GM18499 (cell line): Measurements from ENCODE around the gene S100B.
A peak's percentile ranks its signal among the peaks of the same experiment; 100 is the strongest.
"Not testable (repeated sequence)": the region's sequence is repeated elsewhere in the genome, so short reads cannot be mapped to it uniquely, and the experiment has no call there.

Experiments
- ATAC-seq: cut with Tn5 transposase; IDR thresholded peaks from one replicate; pipeline ENCODE4 v1.9.1; 2021; ENCODE audit warnings: moderate number of reproducible peaks; ENCODE audit not compliant: insufficient read depth, unreplicated experiment

Gene S100B

DNA sequence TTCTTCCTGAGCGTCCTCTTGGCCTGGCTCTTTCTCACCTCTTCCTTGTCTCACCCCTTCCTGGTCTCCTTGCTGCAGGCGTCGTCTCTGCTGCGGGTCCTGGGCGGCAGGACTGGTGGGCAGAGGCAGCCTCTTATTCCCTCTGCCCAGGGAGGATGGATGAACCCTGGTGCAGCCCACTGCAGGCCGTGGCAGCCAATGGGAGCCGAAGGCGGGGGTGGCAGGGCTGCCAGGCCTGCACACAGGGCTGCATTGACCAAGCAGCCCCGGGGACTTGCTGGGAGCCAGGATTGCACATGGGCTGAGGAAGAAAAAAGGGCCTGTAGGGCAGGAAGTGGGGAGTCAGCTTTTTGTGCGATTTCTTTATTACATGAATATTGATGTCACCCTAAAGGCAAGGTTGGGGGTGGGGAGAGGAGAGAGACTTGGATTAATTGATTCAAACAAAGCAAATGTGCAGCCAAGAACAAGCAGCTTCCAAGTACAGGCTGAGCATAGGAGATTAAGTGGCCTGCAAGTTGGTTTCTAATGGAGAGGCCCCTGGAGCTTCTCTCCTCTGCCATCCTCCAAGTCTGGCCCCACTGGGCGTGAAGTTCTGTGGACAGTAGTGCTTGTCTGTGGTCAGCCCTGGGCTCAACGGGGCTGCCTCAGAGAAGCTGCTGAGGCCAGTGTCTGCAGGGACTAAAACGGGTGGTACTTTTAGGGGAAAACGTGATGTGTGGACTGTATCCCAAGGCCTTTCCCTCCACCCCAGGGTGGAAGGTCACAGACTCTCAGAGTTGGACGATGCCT, at the start of gene S100B:
Gene S100B, minus strand, starts transcription at position 108 of the 792 bp plus-strand sequence. CDS start 2,667 bp downstream, outside the sequence.
- ATAC-seq, result no peak

DNA sequence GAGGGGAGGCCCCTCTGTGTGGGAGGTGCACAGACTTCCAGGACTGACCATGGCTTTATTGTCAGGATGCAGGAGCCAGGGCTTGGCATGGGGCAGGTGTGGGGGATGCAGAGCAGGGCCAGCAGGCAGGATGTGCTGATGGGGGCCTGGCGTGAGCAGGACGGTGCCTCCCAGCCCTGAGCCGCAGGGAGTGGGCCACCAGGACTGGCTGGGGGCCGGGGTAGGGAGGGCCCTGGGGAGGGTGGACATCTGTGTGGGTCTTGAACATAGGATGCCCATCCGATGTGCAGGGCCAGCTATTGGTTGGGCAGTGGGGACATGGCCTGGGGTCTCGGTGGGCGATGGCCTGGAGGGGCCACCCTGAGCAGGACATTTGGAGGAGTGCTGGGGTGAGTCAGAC, 46.2 kb upstream of the S100B start:
- no peak for ATAC-seq

DNA sequence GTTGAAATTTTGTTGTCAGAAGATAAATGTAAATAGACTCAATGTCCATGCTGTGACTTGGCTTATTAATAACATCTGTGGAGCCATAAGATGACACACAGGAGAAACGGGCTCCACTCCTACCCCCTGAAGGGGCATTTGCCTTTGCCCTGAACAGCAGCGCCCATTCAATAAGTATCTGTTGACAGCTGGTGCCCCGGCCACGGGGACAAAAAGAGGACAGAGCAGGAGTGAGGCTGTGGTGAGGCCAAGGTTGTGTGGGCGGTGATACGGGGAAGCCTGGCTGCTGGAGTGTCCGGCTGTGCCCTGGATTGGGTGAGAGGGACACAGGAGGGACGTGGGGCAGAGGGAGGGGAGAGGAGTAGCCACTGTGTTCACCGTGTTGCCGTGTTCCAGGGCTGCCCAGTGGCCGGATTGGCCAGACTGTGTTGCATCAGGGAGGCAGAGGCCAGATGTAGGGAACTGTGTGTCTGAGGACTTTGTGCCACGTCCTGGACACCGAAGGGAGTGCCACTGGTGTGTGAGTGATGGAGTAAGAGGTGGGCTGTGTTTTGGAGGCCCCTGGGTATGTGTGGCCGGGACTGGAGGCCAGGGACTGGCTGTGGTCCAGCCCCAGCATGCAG, 45.7 kb upstream of the S100B start:
- no peak for ATAC-seq

DNA sequence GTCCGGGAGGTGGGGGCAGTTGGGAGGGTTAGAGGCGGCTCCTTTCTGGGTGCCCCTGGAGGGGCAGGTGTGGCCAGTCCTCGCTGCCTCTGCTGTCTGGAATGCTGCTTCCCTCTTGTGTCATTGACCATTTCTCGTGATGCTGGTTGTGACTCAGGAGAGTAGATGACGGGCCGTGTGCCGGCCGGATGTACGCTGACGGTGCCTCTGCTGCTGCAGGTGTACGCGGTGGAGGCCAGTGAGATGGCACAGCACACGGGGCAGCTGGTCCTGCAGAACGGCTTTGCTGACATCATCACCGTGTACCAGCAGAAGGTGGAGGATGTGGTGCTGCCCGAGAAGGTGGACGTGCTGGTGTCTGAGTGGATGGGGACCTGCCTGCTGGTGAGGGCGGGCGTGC, 44.5 kb upstream of the S100B start:
- ATAC-seq, result no peak

DNA sequence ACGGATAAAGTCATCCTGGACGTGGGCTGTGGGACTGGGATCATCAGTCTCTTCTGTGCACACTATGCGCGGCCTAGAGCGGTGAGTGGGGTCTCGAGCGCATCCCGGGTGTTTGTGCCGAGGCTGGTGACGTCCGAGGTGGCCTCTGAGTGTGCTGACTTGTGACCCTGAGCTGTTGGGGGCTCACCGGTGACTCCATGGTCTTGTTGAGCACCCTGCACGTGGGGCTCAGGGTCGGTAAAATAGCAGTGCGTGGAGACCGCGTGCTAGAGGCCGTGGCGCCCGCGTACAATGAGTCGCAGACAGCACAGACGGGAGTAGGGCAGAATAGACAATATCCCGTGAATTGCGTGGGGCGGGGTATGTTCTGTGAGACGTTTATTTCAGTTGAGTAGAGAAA, 43.7 kb upstream of the S100B start:
- no peak for ATAC-seq

DNA sequence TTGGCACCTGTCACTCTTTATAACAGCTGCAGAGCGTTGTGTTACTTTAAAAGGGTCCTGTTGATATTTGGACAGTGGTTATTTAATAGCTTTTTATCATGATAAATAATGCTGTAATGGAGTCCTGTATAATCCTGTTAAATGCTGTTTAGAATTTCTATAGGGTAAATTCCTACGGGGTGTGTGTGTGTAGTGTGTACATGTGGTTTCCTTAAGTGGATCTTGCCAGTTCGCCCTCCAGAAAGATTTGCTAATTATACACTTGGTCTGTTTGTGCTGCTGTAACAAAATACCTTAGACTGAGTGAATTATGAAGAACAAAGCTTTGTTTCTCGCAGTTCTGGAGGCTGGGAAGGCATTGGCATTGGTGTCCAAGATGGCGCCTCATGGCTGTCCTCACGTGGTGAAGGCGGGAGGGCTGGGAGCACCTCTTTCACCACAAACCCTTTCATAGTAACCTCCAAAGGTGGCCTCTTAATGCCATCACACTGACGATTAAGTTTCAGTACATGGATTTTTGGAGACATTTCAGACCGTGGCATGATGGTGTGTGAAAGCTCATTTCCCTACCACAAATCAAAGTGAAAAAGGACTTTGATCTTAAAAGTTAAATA, 41.8 kb upstream of the S100B start:
- no peak for ATAC-seq

DNA sequence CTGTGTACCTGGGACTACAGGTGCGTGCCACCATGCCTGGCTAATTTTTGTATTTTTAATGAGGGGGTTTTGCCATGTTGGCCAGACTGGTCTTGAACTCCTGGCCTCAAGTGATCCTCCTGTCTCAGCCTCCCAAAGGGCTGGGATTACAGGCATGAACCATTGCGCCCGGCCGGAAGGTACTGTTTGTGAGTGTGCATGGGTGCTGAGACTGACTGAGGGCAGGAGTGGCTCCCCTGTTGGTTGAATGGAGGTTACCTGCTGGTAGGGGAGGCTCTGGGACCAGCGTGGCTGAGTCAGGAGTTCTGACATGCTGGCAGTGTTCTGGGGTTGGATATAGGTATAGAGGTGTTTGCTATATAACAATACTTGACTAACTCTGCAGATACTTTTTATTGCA, 41.0 kb upstream of the S100B start:
- no peak for ATAC-seq

DNA sequence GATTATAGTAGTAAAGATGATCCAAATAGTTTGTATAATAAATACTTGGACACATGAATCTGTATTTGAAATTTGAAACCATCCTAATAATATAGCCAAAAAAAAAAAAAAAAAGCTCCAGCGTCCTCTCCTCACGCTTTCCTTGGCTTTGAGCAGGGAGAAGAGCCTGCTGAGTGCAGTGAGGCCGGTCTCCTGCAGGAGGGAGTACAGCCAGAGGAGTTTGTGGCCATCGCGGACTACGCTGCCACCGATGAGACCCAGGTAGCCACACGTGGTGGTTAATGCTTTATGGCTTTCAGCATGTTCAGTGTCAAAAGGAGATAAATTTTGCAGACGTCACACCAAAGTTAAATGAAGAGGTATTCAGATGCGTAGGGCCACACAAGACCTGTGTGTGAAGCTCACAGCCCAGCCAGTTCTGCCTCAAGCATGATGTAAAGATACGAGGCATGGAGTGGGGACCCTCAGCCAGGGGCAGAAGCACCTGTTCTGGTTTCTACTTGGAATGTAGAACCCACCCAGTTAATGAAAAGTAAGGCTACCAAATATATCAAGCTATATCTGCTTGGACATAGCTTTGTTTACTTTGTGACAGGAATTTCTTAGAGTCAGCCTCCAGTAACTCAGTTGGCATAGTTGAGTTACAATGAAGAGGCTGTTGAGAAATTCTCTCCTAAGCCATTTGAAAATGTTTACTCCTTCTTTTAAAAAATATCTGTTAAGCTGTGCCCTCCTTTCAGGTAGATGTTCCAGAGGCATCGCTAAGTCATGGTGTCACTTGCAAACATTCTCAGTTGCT, 38.7 kb upstream of the S100B start:
- no peak for ATAC-seq

DNA sequence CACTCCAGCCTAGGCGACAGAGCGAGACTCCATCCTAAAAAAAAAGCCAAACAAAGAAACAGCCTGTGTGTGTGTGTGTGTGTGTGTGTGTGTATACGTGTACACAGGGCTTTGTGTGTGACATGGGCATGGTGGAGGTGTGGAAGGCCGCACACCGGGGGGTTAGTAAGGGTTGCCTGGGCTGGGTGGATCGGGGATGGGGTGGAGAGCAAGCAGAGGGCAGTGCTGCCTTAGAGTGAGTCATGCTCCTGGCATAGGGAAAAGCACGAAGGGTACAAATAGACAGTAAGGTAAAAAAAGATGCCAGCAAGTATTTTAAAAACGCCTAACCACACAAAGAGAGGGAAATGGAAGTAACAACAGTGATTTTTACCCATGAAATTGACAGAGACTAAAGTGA, 36.8 kb upstream of the S100B start:
- no peak for ATAC-seq

DNA sequence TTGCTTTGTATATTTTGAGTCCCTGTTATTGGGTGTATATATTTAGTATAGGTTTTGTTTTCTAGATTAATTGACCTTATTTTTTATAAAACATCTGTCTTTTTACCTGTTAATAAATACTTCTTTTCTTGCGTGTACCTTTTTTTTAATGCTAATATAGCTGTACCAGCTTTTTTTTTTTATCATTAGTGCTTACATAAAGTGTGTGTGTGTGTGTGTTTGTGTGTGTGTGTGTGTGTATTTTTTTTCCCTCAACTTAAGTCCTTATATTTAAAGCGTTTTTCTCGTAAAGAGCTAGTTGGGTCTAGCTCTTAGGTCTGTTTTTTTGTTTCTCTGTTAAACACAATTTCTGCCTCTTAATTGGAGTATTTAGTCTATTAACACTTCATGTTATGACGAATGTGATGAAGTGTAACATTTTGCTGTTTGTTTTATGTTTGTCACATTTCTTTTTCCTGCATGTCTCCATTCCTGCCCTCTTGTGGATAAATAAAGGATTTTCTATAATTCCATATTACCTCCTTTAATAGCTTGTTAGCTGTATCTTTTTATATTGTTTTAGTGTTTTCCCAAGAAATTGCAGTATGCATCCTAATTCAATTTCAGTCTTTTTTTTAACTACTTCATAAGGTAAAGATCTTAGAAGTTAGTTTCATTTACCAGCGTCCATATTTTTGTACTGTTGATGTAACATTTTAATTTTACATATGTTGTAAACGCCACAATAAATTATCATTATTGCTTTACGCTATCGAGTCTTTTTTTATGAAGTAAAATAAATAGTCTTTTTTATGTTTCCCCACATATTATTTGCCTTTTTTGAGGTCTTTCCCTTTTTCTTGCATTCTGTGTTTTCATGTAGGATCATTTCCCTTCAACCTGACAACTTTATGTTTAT, 34.9 kb upstream of the S100B start:
- ATAC-seq, result no peak

DNA sequence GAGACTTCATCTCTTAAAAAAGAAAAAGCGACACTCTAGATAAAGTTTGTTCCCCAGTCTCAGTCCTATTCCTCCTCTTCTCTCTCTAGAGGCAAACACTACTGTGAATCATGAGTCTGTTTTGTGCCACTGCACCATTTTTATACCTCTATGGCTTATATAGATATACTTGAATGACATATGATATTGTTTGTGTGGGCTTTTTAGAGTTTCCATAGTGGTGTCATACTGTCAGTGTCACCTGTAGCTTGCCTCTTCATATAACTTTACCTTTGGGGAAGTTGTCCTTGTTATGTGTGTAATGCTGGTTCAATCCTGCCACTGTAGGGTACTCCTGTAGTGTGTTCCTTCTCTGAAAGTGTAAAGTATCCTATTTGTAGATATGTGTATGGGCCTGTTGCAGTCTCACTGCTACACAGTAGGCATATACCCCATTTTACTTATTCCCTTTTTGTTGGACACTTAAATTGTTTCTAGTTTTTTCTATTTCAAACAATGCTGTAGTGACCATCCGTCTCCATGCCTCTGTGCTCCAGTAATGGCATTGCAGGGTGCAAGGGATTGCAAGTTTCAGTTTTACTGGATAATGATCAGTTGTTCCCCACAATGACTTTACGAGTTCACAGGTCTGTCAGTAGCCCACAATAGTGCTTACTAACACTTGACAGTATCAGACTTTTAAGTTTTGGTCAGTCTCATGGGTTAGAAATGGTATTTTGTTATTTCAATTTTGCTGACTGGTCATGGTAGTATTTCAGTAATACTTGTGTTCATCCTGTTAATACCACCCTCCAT, 33.3 kb upstream of the S100B start:
- no peak for ATAC-seq

DNA sequence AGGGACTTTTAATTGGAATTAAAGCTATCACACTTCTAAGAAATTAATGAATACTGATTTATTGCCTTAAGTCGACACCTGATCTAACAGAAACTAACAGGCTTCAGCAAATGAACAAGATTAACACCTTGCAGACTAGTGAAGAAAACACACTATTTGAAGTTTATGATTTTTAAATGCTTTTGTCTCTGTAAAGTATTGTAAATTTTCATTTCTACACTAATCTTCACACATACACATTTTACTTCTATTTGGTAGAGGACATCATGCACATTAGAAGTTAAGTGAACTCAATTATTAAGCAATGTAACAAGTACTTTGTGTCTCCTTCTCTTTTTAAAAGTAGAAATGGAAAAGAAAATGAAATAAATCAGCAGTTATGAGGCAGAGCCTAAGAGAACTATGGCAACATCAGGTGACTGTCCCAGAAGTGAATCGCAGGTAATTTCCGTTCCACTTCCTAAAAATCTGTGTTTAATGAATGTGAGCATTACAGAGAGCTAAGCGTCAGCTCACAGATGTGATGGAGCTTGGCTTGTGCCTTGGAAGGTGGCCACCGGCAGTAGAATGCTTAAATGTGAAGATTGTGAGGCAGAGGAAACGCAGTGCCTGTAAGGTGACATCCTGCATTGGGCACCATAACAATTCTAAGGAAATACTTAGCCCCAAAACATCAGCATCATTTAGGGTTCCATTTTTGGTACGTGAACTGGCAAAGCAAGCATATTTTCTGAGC, 31.8 kb upstream of the S100B start:
- no peak for ATAC-seq

DNA sequence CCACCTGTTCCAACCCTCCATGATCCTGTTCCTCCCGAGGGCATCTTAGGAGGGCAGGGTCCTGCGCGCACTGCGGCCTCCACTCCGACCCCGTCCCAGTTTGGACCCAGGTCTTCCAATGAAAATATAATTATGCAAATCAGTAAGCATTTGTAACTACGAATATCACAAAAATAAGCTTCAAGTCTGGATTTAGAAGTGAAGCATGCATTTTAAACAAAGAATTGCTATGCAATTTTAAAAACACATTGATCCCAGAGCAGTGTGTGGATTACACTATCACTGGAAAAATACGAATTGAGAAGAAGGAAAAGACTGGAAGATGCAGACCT, 31.3 kb upstream of the S100B start:
- ATAC-seq, result no peak

DNA sequence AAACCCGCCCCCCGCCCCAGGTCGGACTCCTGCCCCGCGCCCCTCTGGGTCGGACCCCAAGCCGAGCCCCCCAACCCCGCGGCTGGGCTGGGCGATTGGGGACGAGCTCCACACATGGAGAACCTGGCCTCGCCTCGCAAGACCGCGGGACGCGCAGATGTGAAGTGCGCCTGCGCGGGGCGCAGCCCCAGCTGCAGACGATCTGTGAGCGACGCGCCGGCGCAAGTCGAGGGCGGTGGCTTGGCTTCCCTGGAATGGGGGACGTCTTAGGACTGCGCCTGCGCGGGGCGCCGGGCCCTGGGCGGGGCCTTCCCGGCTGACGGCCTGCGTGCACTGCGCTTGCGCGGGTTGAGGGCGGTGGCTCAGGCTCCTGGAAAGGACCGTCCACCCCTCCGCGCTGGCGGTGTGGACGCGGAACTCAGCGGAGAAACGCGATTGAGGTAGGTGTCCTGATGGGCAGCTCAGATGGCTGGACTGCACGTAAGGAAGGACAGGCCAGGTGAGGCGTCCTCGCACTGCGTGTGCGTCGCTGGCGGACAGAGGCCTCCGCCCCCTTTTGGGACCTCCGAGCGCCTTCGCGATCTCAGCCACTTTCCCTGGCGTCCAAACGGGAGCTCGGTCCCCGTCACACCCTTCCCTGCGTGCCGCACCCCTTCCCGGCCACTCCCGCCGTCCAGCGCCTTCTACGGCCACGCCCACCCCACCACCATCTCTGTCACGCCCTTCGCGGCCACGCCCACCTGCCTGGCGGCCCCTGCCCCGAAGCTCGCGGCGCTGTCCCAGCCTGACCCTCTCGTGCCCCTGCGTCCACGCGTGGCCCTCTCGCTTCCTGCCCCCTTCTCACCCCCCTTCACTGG, 30.7 kb upstream of the S100B start, which contains the start of gene PRMT2:
Gene PRMT2, plus strand, starts transcription at position 351 of the 857 bp plus-strand sequence. CDS start 1,278 bp downstream, outside the sequence.
- peak; percentile 73 for ATAC-seq

DNA sequence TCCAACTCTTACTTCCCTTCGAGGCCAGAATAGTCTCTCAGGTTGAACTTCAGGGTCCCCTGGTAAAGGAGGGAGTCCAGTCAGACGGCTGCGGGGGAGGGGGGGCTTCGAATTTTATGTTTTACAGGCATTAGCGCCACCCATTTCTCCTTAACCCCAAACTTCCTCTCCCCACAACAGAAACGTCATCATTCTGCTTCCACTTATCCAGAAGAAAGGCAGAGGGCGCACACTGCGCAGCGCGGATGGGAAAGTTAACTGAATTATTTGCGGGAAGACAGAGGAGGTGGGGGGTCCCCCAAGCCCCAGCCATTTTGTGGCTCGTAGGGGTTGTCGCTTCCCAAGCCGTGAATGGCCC, 30.1 kb upstream of the S100B start:
- no peak for ATAC-seq

DNA sequence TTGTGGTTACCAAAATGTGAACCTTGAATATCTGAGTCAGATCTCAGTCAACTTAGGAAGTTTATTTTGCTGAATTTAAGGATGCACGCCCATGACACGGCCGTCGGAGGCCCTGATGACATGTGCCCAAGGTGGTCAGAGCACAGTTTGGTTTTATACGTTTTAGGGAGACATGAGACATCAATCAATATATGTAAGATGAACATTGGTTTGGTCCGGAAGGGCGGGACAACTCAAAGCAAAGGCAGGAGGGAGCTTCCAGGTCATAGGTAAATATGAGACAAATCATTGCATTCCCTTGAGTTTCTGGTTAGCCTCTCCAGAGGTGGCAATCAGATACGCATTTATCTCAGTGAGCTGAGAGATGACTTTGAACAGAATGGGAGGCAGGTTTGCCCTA, 29.5 kb upstream of the S100B start:
- no peak for ATAC-seq

DNA sequence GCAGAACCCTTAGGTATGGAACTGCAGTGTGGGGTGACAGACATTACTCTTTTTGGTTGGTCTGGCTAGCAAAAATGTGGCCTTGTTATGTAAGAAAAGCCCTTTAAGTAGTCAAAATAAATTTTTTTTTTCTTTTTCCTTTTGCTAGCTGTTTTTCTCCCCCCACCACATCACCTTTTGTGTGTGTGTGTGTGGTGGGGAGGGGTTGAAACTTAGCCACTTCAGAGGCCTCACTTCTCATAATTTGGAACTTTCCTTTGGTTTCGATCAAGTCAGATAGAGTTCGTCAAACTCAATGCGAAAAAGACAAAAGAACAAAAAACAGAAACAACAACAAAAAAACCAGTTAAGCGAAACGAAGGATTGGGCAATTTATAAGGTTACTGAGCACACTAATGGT, 28.7 kb upstream of the S100B start:
- no peak for ATAC-seq

DNA sequence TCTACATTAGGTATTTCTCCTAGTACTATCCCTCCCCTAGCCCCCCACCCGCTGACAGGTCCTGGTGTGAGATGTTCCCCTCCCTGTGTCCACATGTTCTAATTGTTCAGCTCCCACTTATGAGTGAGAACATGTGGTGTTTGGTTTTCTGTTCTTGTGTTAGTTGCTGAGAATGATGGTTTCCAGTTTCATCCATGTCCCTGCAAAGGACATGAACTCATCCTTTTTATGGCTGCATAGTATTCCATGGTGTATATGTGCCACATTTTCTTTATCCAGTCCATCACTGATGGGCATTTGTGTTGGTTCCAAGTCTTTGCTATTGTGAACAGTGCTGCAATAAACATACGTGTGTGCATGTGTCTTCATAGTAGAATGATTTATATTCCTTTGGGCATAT, 26.0 kb upstream of the S100B start:
- not testable (repeated sequence) for ATAC-seq
